ENCODE data around the gene SOHLH1. TPM values are rescaled to one million over a fixed set of nuclear protein-coding genes. Genes with fewer than 3 reads are reported as not detected.

SOHLH1 gene
- total RNA-seq, 1 experiment from 2014 or later, result not detected

GRCh38 chr9:135689011-135689410 lies 10.3 kb downstream of the SOHLH1 start:
- no TSS peak for BruUV-seq (replicated peaks)
- H3K79me2 ChIP-seq (ENCODE audit: insufficient read depth, low read length), result no peaks in the 10 kb centered on the region
- no peaks in the 10 kb centered on the region for H3K9me2 ChIP-seq (ENCODE audit: insufficient read depth)
- ChIA-PET RAD21 (ENCODE audit: low non-redundant PET in 1 of 2, low total read pairs in 2 of 2, uncharacterized antibody in 2 of 2, unreplicated experiment in 2 of 2) (no interaction called here), CTCF (no interaction called here), POLR2A (no interaction called here)
- H3K4me3 ChIP-seq (replicated peaks in 1 of 2; ENCODE audit: low read depth in 1 of 2, low read length in 2 of 2), result no peak overlapping the region
- H3K9ac ChIP-seq (ENCODE audit: low read length), result no peak overlapping the region
- H4K20me1 ChIP-seq (ENCODE audit: insufficient read depth), result no peaks in the 10 kb centered on the region
- H3K27ac ChIP-seq (ENCODE audit: low read depth, low read length), result no peak overlapping the region
- no peak overlapping the region for H2AFZ ChIP-seq (ENCODE audit: low read depth, low read length, poor library complexity, severe bottlenecking)
- ATAC-seq (no peak), DNase-seq (ENCODE audit: low read depth, low spot score) (no peak)
- intact Hi-C loops (cut with micrococcal nuclease), result no loop called here
- H3K4me1 ChIP-seq (ENCODE audit: control insufficient read depth in 1 of 2, insufficient read depth in 2 of 2, low read length in 2 of 2), result peaks cover 4 to 16% of the 10 kb centered on the region in 2 experiments; a peak in 3 of 4 replicates
- no peaks in the 10 kb centered on the region for H3K9me3 ChIP-seq (ENCODE audit: control insufficient read depth in 1 of 2, insufficient read depth in 1 of 2, low read depth in 1 of 2, low read length in 2 of 2)
- no peak for TF ChIP-seq SRF (IDR thresholded peaks at IDR 0.05; ENCODE audit: low read depth)
- TF ChIP-seq JUND (IDR thresholded peaks at IDR 0.05), result no peak
- no peak for TF ChIP-seq ZBTB33 (IDR thresholded peaks at IDR 0.05; ENCODE audit: extremely low read depth, insufficient replicate concordance, low read length)
- TF ChIP-seq EGR1 (IDR thresholded peaks at IDR 0.05; ENCODE audit: low read depth), result no peak
- TF ChIP-seq ATF3 (IDR thresholded peaks at IDR 0.05), result no peak
- TF ChIP-seq TCF7L2 (IDR thresholded peaks at IDR 0.05; ENCODE audit: borderline replicate concordance, extremely low read depth, insufficient read depth, insufficient read length), result no peak
- no peak for TF ChIP-seq EZH2 (IDR thresholded peaks at IDR 0.05)
- TF ChIP-seq ZNF274 (IDR thresholded peaks at IDR 0.05; ENCODE audit: low read depth, low read length), result no peak
- TF ChIP-seq EZH2phosphoT487 (IDR thresholded peaks at IDR 0.05; ENCODE audit: borderline replicate concordance), result no peak
- TF ChIP-seq ELF1 (IDR thresholded peaks at IDR 0.05; ENCODE audit: borderline replicate concordance, low read depth), result no peak
- no peak for TF ChIP-seq MAX (IDR thresholded peaks at IDR 0.05)
- no peak for TF ChIP-seq FOSL1 (IDR thresholded peaks at IDR 0.05; ENCODE audit: low read depth)
- no peak for TF ChIP-seq SP1 (IDR thresholded peaks at IDR 0.05; ENCODE audit: low read depth)
- no peak for TF ChIP-seq CEBPB (IDR thresholded peaks at IDR 0.05; ENCODE audit: low read depth)
- no peak overlapping the region for H3K4me2 ChIP-seq (ENCODE audit: low read length)
- H3K27me3 ChIP-seq (ENCODE audit: insufficient read depth, low read length), result no peaks in the 10 kb centered on the region
- no peaks in the 10 kb centered on the region for H3K36me3 ChIP-seq (ENCODE audit: control insufficient read depth in 1 of 2, insufficient read depth in 2 of 2, low read length in 2 of 2)

Measured in HCT116 (cell line).